HepG2 (cell line): ENCODE measurements around the gene UQCR10. TPM values are rescaled to one million over a fixed set of nuclear protein-coding genes. Genes with fewer than 3 reads are reported as not detected.

ENCODE experiments used
- ATAC-seq: fragments of 200-7000 bp; cut with Tn5 transposase; 3 replicates; pipeline ENCODE4 v1.9.1; 2020; ENCODE audit warnings: mild to moderate bottlenecking, moderate library complexity
- BruUV-seq: library from RNA; stranded (reverse); fragments of 400-500 nt; replicated peaks from 2 replicates; lab custom pipeline; 2021; lab: Mats Ljungman, UMichigan
- CTCF ChIA-PET: fragments of 300-600 bp; formaldehyde crosslinking; extraction: SDS; loops from one replicate; lab custom pipeline; 2021; ENCODE audit warnings: low total read pairs, inconsistent platforms, low intra/inter-chr PET ratio; lab: Yijun Ruan, JAX
- POLR2A ChIA-PET: fragments of 350-600 bp; sonication (Branson Sonifier 250); formaldehyde crosslinking; loops from one replicate; lab custom pipeline; 2020; ENCODE audit warnings: antibody characterized with exemption, inconsistent platforms; lab: Yijun Ruan, JAX
- DNase-seq: peaks from one replicate; pipeline ENCODE4 v3.0.0-alpha.2; 2015; ENCODE audit warnings: low spot score
- FAIRE-seq: peaks from 3 replicates; lab custom pipeline; 2011; peaks lifted over from hg19 to GRCh38; lab: Jason Lieb, UNC
- H2AFZ ChIP-seq: one replicate; pipeline ENCODE4 v1.6.1; 2011; ENCODE audit warnings: low read length, inconsistent platforms
- H3K27ac ChIP-seq: fragments of 300-600 bp; 3 replicates; pipeline ENCODE4 v1.8.0; 2011; ENCODE audit warnings: mixed run types, mild to moderate bottlenecking, mixed read lengths, low read length, inconsistent platforms; ENCODE audit not compliant: insufficient read depth; ENCODE audit errors: extremely low read length
- H3K27me3 ChIP-seq, 2 experiments: fragments of 200-600 bp in 1 of 2; 2 replicates in 1 of 2; 3 replicates in 1 of 2; pipeline versions ENCODE4 v1.6.0 to v1.8.0; 2011; ENCODE audit warnings: low read length in 2 of 2, mild to moderate bottlenecking in 2 of 2, moderate library complexity in 2 of 2, inconsistent platforms in 1 of 2; ENCODE audit not compliant: insufficient read depth in 2 of 2, control insufficient read depth in 1 of 2
- H3K36me3 ChIP-seq, 2 experiments: fragments of 200-600 bp in 1 of 2; replicated peaks in 1 of 2; 2 replicates in 1 of 2; 3 replicates in 1 of 2; pipeline versions ENCODE4 v1.5.1 to v1.8.0; 2011; ENCODE audit warnings: low read length in 2 of 2, inconsistent platforms in 1 of 2; ENCODE audit not compliant: insufficient read depth in 2 of 2, control insufficient read depth in 1 of 2
- H3K4me1 ChIP-seq: 2 replicates; pipeline ENCODE4 v1.5.1; 2012; ENCODE audit warnings: low read length, inconsistent platforms; ENCODE audit not compliant: insufficient read depth
- H3K4me2 ChIP-seq: 2 replicates; pipeline ENCODE4 v1.6.0; 2011; ENCODE audit warnings: low read depth, low read length, inconsistent platforms
- H3K4me3 ChIP-seq, 3 experiments: fragments of 200-600 bp in 1 of 3; sonication (generic), shearing (Covaris generic) in 1 of 3; replicated peaks in 1 of 3; 2 replicates each; pipeline ENCODE4 v1.5.1; 2011 to 2016; ENCODE audit warnings: low read length in 3 of 3, inconsistent platforms in 2 of 3, low read depth in 2 of 3, mild to moderate bottlenecking in 2 of 3, control low read depth in 1 of 3, mixed read lengths in 1 of 3; ENCODE audit not compliant: insufficient read depth in 1 of 3
- H3K79me2 ChIP-seq: one replicate; pipeline ENCODE4 v1.6.1; 2011; ENCODE audit warnings: low read length, inconsistent platforms; ENCODE audit not compliant: insufficient read depth
- H3K9ac ChIP-seq: 2 replicates; pipeline ENCODE4 v1.6.0; 2011; ENCODE audit warnings: mild to moderate bottlenecking, low read depth, low read length, inconsistent platforms; ENCODE audit not compliant: insufficient read depth
- H3K9me3 ChIP-seq: 2 replicates; pipeline ENCODE4 v1.5.1; 2012; ENCODE audit warnings: mild to moderate bottlenecking, low read length
- H4K20me1 ChIP-seq: 2 replicates; pipeline ENCODE4 v1.6.0; 2011; ENCODE audit warnings: inconsistent platforms, mild to moderate bottlenecking, low read length, moderate library complexity; ENCODE audit not compliant: insufficient read depth
- FOXO1 ChIP-seq: sonication (generic); formaldehyde crosslinking; IDR thresholded peaks from 2 replicates; pipeline ENCODE4 v1.4.0; 2020; ENCODE audit warnings: missing genetic modification reagents
- MIER2 ChIP-seq: IDR thresholded peaks from 2 replicates; pipeline ENCODE4 v1.6.1; 2016; ENCODE audit warnings: missing biosample characterization, missing genetic modification reagents
- SKI ChIP-seq: fragments of 450-650 bp; IDR thresholded peaks from one replicate; pipeline ENCODE4 v1.6.1; 2018; ENCODE audit warnings: mild to moderate bottlenecking; ENCODE audit not compliant: partially characterized antibody
- SMYD3 ChIP-seq: sonication (generic); formaldehyde crosslinking; IDR thresholded peaks from 2 replicates; pipeline ENCODE4 v1.8.1; 2023; ENCODE audit warnings: mild to moderate bottlenecking, missing genetic modification reagents
- ZHX2 ChIP-seq, 2 experiments: sonication (generic) in 1 of 2; formaldehyde crosslinking in 1 of 2; IDR thresholded peaks; 2 replicates each; pipeline versions ENCODE4 v1.6.1 to v1.9.0; 2014 to 2022; ENCODE audit warnings: antibody characterized with exemption in 1 of 2, borderline replicate concordance in 1 of 2, inconsistent platforms in 1 of 2, low read depth in 1 of 2, missing genetic modification reagents in 1 of 2
- ZNF451 ChIP-seq: sonication (generic); formaldehyde crosslinking; IDR thresholded peaks from 2 replicates; pipeline ENCODE4 v1.5.0; 2020; ENCODE audit warnings: mild to moderate bottlenecking, missing genetic modification reagents
- ZNF468 ChIP-seq: sonication (generic); formaldehyde crosslinking; IDR thresholded peaks from 2 replicates; pipeline ENCODE4 v1.8.0; 2022; ENCODE audit warnings: mild to moderate bottlenecking, moderate library complexity, missing genetic modification reagents
- ZNF639 ChIP-seq: conservative IDR thresholded peaks from 2 replicates; pipeline ENCODE4 v1.6.1; 2018; ENCODE audit warnings: missing genetic modification reagents
- ZNF710 ChIP-seq: sonication (generic); formaldehyde crosslinking; IDR thresholded peaks from 2 replicates; pipeline ENCODE4 v1.5.0; 2020; ENCODE audit warnings: mild to moderate bottlenecking, missing genetic modification reagents, borderline replicate concordance
- ZSCAN20 ChIP-seq: sonication (generic); formaldehyde crosslinking; IDR thresholded peaks from 2 replicates; pipeline ENCODE4 v1.4.0; 2020; ENCODE audit warnings: missing genetic modification reagents, mild to moderate bottlenecking, borderline replicate concordance
- WGBS: methylation state at CpG from one replicate; pipeline ENCODE4 v1.1.6; 2017; ENCODE audit warnings: low lambda C conversion rate; 5-methylcytosine and 5-hydroxymethylcytosine counted together
- in situ Hi-C: cut with HindIII; loops from 2 replicates; pipeline ENCODE4 v1.10.0; 2017; ENCODE audit warnings: low pct_unique_long_range_greater_than_20kb; ENCODE audit not compliant: extremely low pct_ligation_motif_present
- intact Hi-C: fragments of 100-400 bp; cut with micrococcal nuclease; formaldehyde crosslinking; loops from one replicate; pipeline ENCODE4 v1.10.0; 2022; ENCODE audit not compliant: unreplicated experiment
- polyA plus RNA-seq, 8 experiments: library from polyadenylated mRNA; depleted of rRNA in 3 of 8; stranded (reverse) in 7 of 8; unstranded in 1 of 8; fragments of >200 nt; fragmentation: Illumina TruSeq in 4 of 8; extraction: Trizol in 4 of 8; gene quantifications; 2 replicates each; pipeline versions ENCODE4 v1.2.1 to v1.2.3, GENCODE V29; 2011 to 2016; ENCODE audit warnings: low read depth in 4 of 8, missing spikeins in 1 of 8, mixed read lengths in 1 of 8; ENCODE audit not compliant: insufficient read depth in 1 of 8
- total RNA-seq, 5 experiments: library from RNA; depleted of rRNA; stranded (reverse); fragments of >200 nt; fragmentation: Illumina TruSeq; extraction: Trizol; gene quantifications; 2 replicates each; pipeline ENCODE4 v1.2.3, GENCODE V29; 2016; ENCODE audit warnings: low read depth in 1 of 5

Gene UQCR10
- total and polyA plus RNA-seq, 2 of the 13 experiments (the other 11 are each of a cell fraction or from before 2014, with no cell fraction given): 225 to 232 TPM

- TF ChIP-seq ZHX2 (IDR thresholded peaks at IDR 0.05; ENCODE audit: low read depth) (no peak), ZHX2 (CRISPR knock-in tag; IDR thresholded peaks at IDR 0.05; ENCODE audit: borderline replicate concordance) (no peak)
Observed at GRCh38 chr22:29735416-29735815, 31.8 kb upstream of the UQCR10 start (continued).

DNA sequence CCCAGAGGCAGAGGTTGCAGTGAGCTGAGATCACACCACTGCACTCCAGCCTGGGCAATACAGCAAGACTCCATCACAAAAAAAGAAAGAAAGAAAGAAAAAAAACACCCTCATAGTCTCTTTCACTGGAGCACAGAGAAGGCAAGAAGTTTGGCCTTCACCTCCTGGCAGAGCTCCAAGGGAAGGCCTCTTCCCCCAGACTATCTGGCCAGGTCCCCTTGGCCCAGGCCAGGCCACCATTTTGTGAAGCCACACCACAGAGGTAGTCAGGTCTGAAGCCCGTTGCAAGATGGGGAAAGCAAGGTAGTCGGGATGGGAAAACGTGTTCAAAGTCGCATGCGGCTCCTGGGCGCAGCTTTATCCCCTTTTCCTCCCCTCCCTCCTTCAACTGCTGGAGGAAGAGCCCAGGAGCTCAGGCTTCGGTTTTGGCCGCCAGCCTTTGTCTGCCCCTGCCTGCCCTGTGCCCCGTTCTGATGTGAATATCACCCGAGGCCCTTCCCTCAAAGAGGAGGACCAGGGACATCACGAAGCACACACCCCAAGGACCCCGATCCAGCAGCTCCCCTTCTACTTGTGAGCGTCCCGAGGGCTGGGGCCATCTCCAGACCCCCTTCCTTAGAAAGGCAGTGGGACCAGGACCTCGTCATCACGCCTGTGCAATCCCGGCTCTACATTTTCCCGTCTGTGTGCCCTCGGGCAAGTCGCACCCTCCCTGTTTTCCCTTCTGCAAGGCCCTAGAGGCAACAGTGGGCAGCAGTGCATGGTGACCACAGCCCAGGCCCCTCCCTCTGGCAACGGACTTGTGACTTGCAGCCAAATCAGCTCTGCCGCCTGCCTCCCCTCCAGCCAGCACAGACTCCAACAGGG is 29.7 kb upstream of the UQCR10 start:
- Histone ChIP-seq H2AFZ (no peak overlapping the region), H3K36me3 (peaks cover 3 to 6% of the 10 kb centered on the region in 2 experiments; a peak in 3 of 5 replicates), H3K9me3 (no peaks in the 10 kb centered on the region), H4K20me1 (no peaks in the 10 kb centered on the region), H3K4me2 (no peak overlapping the region), H3K27me3 (no peaks in the 10 kb centered on the region), H3K9ac (no peak overlapping the region), H3K79me2 (no peaks in the 10 kb centered on the region), H3K4me3 (no peak overlapping the region), H3K27ac (no peak overlapping the region), H3K4me1 (no peaks in the 10 kb centered on the region)
- BruUV-seq: no TSS peak
- intact Hi-C loops: no loop called here
- in situ Hi-C loops: no loop called here
- ATAC-seq (no peak), FAIRE-seq (no peak), DNase-seq (no peak)
- WGBS: 80% methylated on average over 19 of the region's 22 CpGs
- POLR2A ChIA-PET: no interaction called here
- CTCF ChIA-PET: no interaction called here
- TF ChIP-seq MIER2: no peak
- TF ChIP-seq SKI: no peak
- no peak for TF ChIP-seq SMYD3 (CRISPR knock-in tag)
- TF ChIP-seq ZSCAN20: no peak
- TF ChIP-seq ZNF468 (CRISPR knock-in tag): no peak
- TF ChIP-seq ZNF639 (CRISPR knock-in tag): no peak
- no peak for TF ChIP-seq FOXO1 (CRISPR knock-in tag)
- no peak for TF ChIP-seq ZNF451 (CRISPR knock-in tag)
- TF ChIP-seq ZNF710 (CRISPR knock-in tag): no peak
